HTERT RPE-1 (cell line): ENCODE data around the gene ALK.

Experiments used
- in situ Hi-C: fragments of 300-500 bp; cut with MboI; formaldehyde crosslinking; loops from 4 replicates; pipeline ENCODE4 v1.14.3; 2020; ENCODE audit warnings: low sequenced_read_pairs

The ALK gene

GRCh38 chr2:29463181-29463900 is 458.0 kb downstream of the ALK start:
- in situ Hi-C loops, result no loop called here

GRCh38 chr2:29462293-29462692 is 459.1 kb downstream of the ALK start:
- in situ Hi-C loops, result no loop called here

- in situ Hi-C loops, result no loop called here
These were observed 461.2 kb downstream of the ALK start for GRCh38 chr2:29460190-29460589.

- in situ Hi-C loops, result no loop called here
These were observed 461.8 kb downstream of the ALK start for GRCh38 chr2:29459445-29460179.

- in situ Hi-C loops, result no loop called here
These were observed 465.0 kb downstream of the ALK start for GRCh38 chr2:29456429-29456828.

GRCh38 chr2:29455200-29455860 is 466.1 kb downstream of the ALK start:
- in situ Hi-C loops, result no loop called here

- in situ Hi-C loops, result no loop called here
These were observed 469.4 kb downstream of the ALK start for GRCh38 chr2:29452036-29452435.

- in situ Hi-C loops, result no loop called here
These were observed 470.7 kb downstream of the ALK start for GRCh38 chr2:29450596-29451222.

GRCh38 chr2:29449499-29449898 is 471.9 kb downstream of the ALK start:
- in situ Hi-C loops, result no loop called here

GRCh38 chr2:29448096-29448688 is 473.2 kb downstream of the ALK start:
- in situ Hi-C loops, result no loop called here

GRCh38 chr2:29447513-29447912 is 473.9 kb downstream of the ALK start:
- in situ Hi-C loops, result no loop called here

- in situ Hi-C loops, result no loop called here
These were observed 474.5 kb downstream of the ALK start for GRCh38 chr2:29446847-29447246.

- in situ Hi-C loops, result no loop called here
These were observed 477.2 kb downstream of the ALK start for GRCh38 chr2:29444150-29444549.

- in situ Hi-C loops, result no loop called here
These were observed 477.8 kb downstream of the ALK start for GRCh38 chr2:29443627-29444026.

GRCh38 chr2:29443151-29443550 is 478.2 kb downstream of the ALK start:
- in situ Hi-C loops, result no loop called here

- in situ Hi-C loops, result no loop called here
These were observed 480.3 kb downstream of the ALK start for GRCh38 chr2:29440921-29441623.

GRCh38 chr2:29433920-29434319 is 487.5 kb downstream of the ALK start:
- in situ Hi-C loops, result no loop called here

GRCh38 chr2:29433128-29433527 is 488.3 kb downstream of the ALK start:
- in situ Hi-C loops, result no loop called here

GRCh38 chr2:29431485-29431884 is 489.9 kb downstream of the ALK start:
- in situ Hi-C loops, result no loop called here

- in situ Hi-C loops, result no loop called here
These were observed 490.8 kb downstream of the ALK start for GRCh38 chr2:29430382-29431112.
